DOHH2 (cell line): Measurements from ENCODE around the gene ENO4.

Source experiments
- H3F3A ChIP-seq: fragments of 200-600 bp; sonication (generic), shearing (Covaris generic); 2 replicates; pipeline ENCODE4 v1.6.0; 2016; ENCODE audit warnings: antibody characterized with exemption, mild to moderate bottlenecking; ENCODE audit not compliant: control insufficient read depth, insufficient read depth
- H3K27ac ChIP-seq: fragments of 200-600 bp; sonication (generic); 2 replicates; pipeline ENCODE4 v1.5.1; 2014; ENCODE audit warnings: low read depth, mild to moderate bottlenecking, low read length, moderate library complexity
- H3K27me3 ChIP-seq: fragments of 200-600 bp; sonication (generic); 2 replicates; pipeline ENCODE4 v1.6.1; 2014; ENCODE audit warnings: mild to moderate bottlenecking, low read length, mixed read lengths; ENCODE audit not compliant: control insufficient read depth
- H3K36me3 ChIP-seq: fragments of 200-600 bp; sonication (generic); 2 replicates; pipeline ENCODE4 v1.6.1; 2014; ENCODE audit warnings: mild to moderate bottlenecking, low read length, moderate library complexity, mixed read lengths; ENCODE audit not compliant: control insufficient read depth
- H3K4me1 ChIP-seq: fragments of 200-600 bp; sonication (generic); 2 replicates; pipeline ENCODE4 v1.6.1; 2014; ENCODE audit warnings: mild to moderate bottlenecking, low read length, mixed read lengths; ENCODE audit not compliant: control insufficient read depth
- H3K4me2 ChIP-seq: fragments of 200-600 bp; sonication (generic); 2 replicates; pipeline ENCODE4 v1.6.0; 2014; ENCODE audit warnings: mild to moderate bottlenecking, low read length, moderate library complexity
- H3K4me3 ChIP-seq: fragments of 200-600 bp; sonication (generic); 2 replicates; pipeline ENCODE4 v1.5.1; 2014; ENCODE audit warnings: mild to moderate bottlenecking, low read length, mixed read lengths
- H3K79me2 ChIP-seq: fragments of 200-600 bp; sonication (generic); 2 replicates; pipeline ENCODE4 v1.6.1; 2014; ENCODE audit warnings: mild to moderate bottlenecking, low read length, mixed read lengths; ENCODE audit not compliant: control insufficient read depth
- H3K9me2 ChIP-seq: fragments of 200-600 bp; sonication (generic); replicated peaks from 2 replicates; pipeline ENCODE4 v1.6.1; 2014; ENCODE audit warnings: mild to moderate bottlenecking, low read length, mixed read lengths; ENCODE audit not compliant: control insufficient read depth
- H3K9me3 ChIP-seq: fragments of 200-600 bp; sonication (generic); 2 replicates; pipeline ENCODE4 v1.6.1; 2014; ENCODE audit warnings: antibody characterized with exemption, low read length, mixed read lengths; ENCODE audit not compliant: control insufficient read depth, insufficient read depth
- H4K20me1 ChIP-seq: fragments of 200-600 bp; sonication (generic); 2 replicates; pipeline ENCODE4 v1.6.0; 2014; ENCODE audit warnings: low read depth, mild to moderate bottlenecking, antibody characterized with exemption, low read length, moderate library complexity; ENCODE audit not compliant: control insufficient read depth, insufficient read depth
- CTCF ChIP-seq: fragments of 200-600 bp; sonication (generic); IDR thresholded peaks from one replicate; pipeline ENCODE4 v1.5.1; 2014; ENCODE audit warnings: antibody characterized with exemption, mild to moderate bottlenecking, low read depth, low read length; ENCODE audit not compliant: poor library complexity, severe bottlenecking
- EZH2phosphoT487 ChIP-seq: fragments of 200-600 bp; sonication (generic); IDR thresholded peaks from 2 replicates; pipeline ENCODE4 v1.6.1; 2017; ENCODE audit warnings: borderline replicate concordance, mild to moderate bottlenecking, antibody characterized with exemption, low read length, moderate library complexity, mixed read lengths

ENO4 gene

GRCh38 chr10:116850058-116850611 lies 836 bp downstream of the ENO4 start:
- H3K27ac ChIP-seq: peak overlapping the region; percentile 97
- peak overlapping the region; percentile 94 for H3K4me3 ChIP-seq
- no peaks in the 10 kb centered on the region for H3K9me3 ChIP-seq
- H3K4me1 ChIP-seq: peaks cover 47% of the 10 kb centered on the region
- H3K9me2 ChIP-seq: no peaks in the 10 kb centered on the region
- H3F3A ChIP-seq: peaks cover 20% of the 10 kb centered on the region
- no peaks in the 10 kb centered on the region for H4K20me1 ChIP-seq
- H3K27me3 ChIP-seq: no peaks in the 10 kb centered on the region
- TF ChIP-seq CTCF: no peak
- peak overlapping the region; percentile 97 for H3K4me2 ChIP-seq
- H3K36me3 ChIP-seq: peaks cover 9% of the 10 kb centered on the region; the same call in 1 of the 2 replicates
- H3K79me2 ChIP-seq: peaks cover 27% of the 10 kb centered on the region

DNA sequence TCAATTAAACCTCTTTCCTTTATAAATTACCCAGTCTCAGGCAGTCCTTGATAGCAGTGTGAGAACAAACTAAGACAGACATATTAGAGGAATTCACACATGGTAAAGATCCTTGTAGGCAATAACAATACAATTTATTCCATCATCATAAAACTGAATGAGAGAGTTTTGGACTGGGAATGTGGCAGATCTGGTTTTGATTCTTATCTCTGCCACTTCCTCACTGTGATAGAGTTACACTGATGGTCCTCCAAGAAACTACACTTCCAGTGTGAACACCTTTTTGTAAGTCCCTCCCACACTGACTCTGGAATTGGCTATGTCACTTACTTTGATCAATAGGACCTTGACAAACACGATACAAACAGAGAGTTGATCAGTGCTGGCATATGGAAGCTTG lies 2.9 kb downstream of the ENO4 start:
- Histone ChIP-seq H3K4me2 (no peak overlapping the region), H3F3A (peaks cover 17% of the 10 kb centered on the region), H3K27ac (no peak overlapping the region), H3K9me3 (no peaks in the 10 kb centered on the region), H3K4me3 (no peak overlapping the region), H3K27me3 (no peaks in the 10 kb centered on the region), H3K36me3 (peaks cover 9% of the 10 kb centered on the region; the same call in 1 of the 2 replicates), H4K20me1 (no peaks in the 10 kb centered on the region), H3K9me2 (no peaks in the 10 kb centered on the region; the same call in 1 of the 2 replicates), H3K79me2 (peaks cover 10% of the 10 kb centered on the region), H3K4me1 (peaks cover 27% of the 10 kb centered on the region)
- TF ChIP-seq CTCF: no peak
- TF ChIP-seq EZH2phosphoT487: no peak

- H3K9me2 ChIP-seq: no peaks in the 10 kb centered on the region; the same call in 1 of the 2 replicates
- no peak overlapping the region for H3K4me3 ChIP-seq
- peaks cover 17% of the 10 kb centered on the region for H3K4me1 ChIP-seq
- H3K27me3 ChIP-seq: no peaks in the 10 kb centered on the region
- H3K4me2 ChIP-seq: no peak overlapping the region
- H4K20me1 ChIP-seq: no peaks in the 10 kb centered on the region
- no peak for TF ChIP-seq CTCF
- TF ChIP-seq EZH2phosphoT487: no peak
- H3K36me3 ChIP-seq: peaks cover 5% of the 10 kb centered on the region; the same call in 1 of the 2 replicates
- H3K9me3 ChIP-seq: no peaks in the 10 kb centered on the region
- no peak overlapping the region for H3K27ac ChIP-seq
- H3F3A ChIP-seq: peaks cover 9% of the 10 kb centered on the region
- H3K79me2 ChIP-seq: peaks cover 5% of the 10 kb centered on the region
Observed at GRCh38 chr10:116853287-116853686, 4.0 kb downstream of the ENO4 start.

GRCh38 chr10:116853701-116854100 lies 4.4 kb downstream of the ENO4 start:
- H4K20me1 ChIP-seq: no peaks in the 10 kb centered on the region
- no peak for TF ChIP-seq EZH2phosphoT487
- TF ChIP-seq CTCF: no peak

More at GRCh38 chr10:116853701-116854100, 4.4 kb downstream of the ENO4 start:
- Histone ChIP-seq H3K9me3 (no peaks in the 10 kb centered on the region), H3K4me2 (no peak overlapping the region), H3K9me2 (no peaks in the 10 kb centered on the region; the same call in 1 of the 2 replicates), H3K27ac (no peak overlapping the region), H3K4me1 (peaks cover 13% of the 10 kb centered on the region), H3K4me3 (no peak overlapping the region), H3K79me2 (peaks cover 5% of the 10 kb centered on the region), H3K27me3 (no peaks in the 10 kb centered on the region), H3F3A (peaks cover 5% of the 10 kb centered on the region), H3K36me3 (peaks cover 5% of the 10 kb centered on the region; the same call in 1 of the 2 replicates)
